Small intestine (tissue), 7 donors: ENCODE measurements around the gene HYLS1. TPM values are rescaled to one million over a fixed set of nuclear protein-coding genes. Genes with fewer than 3 reads are reported as not detected.

Experiments
- DNase-seq, 2 donors: peaks; one replicate each; pipeline versions ENCODE4 v3.0.0 to v3.0.0-alpha.2; 2013
- FAIRE-seq: peaks from 2 replicates; lab custom pipeline; 2012; peaks lifted over from hg19 to GRCh38; lab: Jason Lieb, UNC
- H3K27ac ChIP-seq, 3 donors: one replicate each; pipeline ENCODE4 v1.5.1; 2013; ENCODE audit warnings: low read length in 2 of 3, mild to moderate bottlenecking in 2 of 3, control low read depth in 1 of 3, inconsistent platforms in 1 of 3, low read depth in 1 of 3, moderate library complexity in 1 of 3
- H3K27me3 ChIP-seq, 3 donors: one replicate each; pipeline ENCODE4 v1.6.1; 2013; ENCODE audit warnings: low read length in 3 of 3, inconsistent platforms in 1 of 3; ENCODE audit not compliant: control insufficient read depth in 3 of 3, insufficient read depth in 3 of 3
- H3K36me3 ChIP-seq, 3 donors: one replicate each; pipeline ENCODE4 v1.6.1; 2013; ENCODE audit warnings: low read length in 3 of 3, inconsistent platforms in 1 of 3, low read depth in 1 of 3, mild to moderate bottlenecking in 1 of 3, moderate library complexity in 1 of 3; ENCODE audit not compliant: control insufficient read depth in 3 of 3, insufficient read depth in 2 of 3
- H3K4me1 ChIP-seq, 3 donors: one replicate each; pipeline ENCODE4 v1.6.1; 2013; ENCODE audit warnings: low read length in 2 of 3, inconsistent platforms in 1 of 3, low read depth in 1 of 3, mild to moderate bottlenecking in 1 of 3, moderate library complexity in 1 of 3; ENCODE audit not compliant: control insufficient read depth in 3 of 3, insufficient read depth in 2 of 3
- H3K4me3 ChIP-seq, 3 donors: one replicate each; pipeline ENCODE4 v1.5.1; 2013; ENCODE audit warnings: low read length in 3 of 3, control low read depth in 1 of 3, inconsistent platforms in 1 of 3, low read depth in 1 of 3, mild to moderate bottlenecking in 1 of 3, moderate library complexity in 1 of 3
- H3K9me3 ChIP-seq, 2 donors: one replicate each; pipeline ENCODE4 v1.6.1; 2013; ENCODE audit warnings: low read depth in 1 of 2, low read length in 1 of 2; ENCODE audit not compliant: control insufficient read depth in 2 of 2, insufficient read depth in 1 of 2
- WGBS, 3 donors: extraction: QIAGEN DNeasy Blood & Tissue Kit; methylation state at CpG; one replicate each; pipeline ENCODE4 v1.1.7; 2013; 5-methylcytosine and 5-hydroxymethylcytosine counted together
- polyA plus RNA-seq, 4 donors: library from polyadenylated mRNA; stranded (reverse) in 3 of 4; unstranded in 1 of 4; fragments of 200-250 nt in 3 of 4; fragments of 120-200 nt in 1 of 4; gene quantifications; one replicate each; pipeline versions ENCODE4 v1.2.1 to v1.2.3, GENCODE V29; 2013
- donor health status: healthy with polysubstance abuse.
- donor health status: control.
- donor health status: control.
- donor health status: Bipolar disorder and iron deficiency.
- donor health status: healthy.

The HYLS1 gene
- polyA plus RNA-seq, 4 donors: 4.3 to 7.4 (median 5.5) TPM

DNA sequence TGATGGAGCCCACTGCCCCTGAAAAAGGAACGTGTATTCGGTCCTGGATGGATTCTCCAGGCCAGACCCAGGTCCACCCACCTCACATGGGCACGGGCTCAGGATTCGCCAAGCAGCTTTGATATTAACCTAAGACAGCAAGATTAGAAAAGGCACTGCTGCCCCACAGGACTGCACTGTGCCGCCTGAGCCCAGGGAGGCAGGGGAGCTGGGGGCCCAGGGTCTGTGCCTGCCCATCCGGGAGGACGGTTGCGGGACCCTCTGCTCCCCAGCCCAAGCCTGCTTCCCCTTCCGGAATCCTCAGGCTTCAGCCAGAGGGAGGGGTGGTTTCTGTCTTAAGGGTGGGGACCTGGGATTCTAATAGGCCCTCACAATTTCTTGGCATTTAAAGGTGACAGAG is 44.8 kb downstream of the HYLS1 start:
- no peak for DNase-seq
- Histone ChIP-seq H3K4me3 (no peak overlapping the region), H3K27me3 (peaks cover 0 to 6% (median 0%) of the 10 kb centered on the region in 3 donors), H3K27ac (no peak overlapping the region), H3K4me1 (no peaks in the 10 kb centered on the region), H3K36me3 (no peaks in the 10 kb centered on the region), H3K9me3 (no peaks in the 10 kb centered on the region)
- FAIRE-seq: no peak
- WGBS, 3 donors: 80 to 87% (median 81%) methylated on average over 9 of the region's 9 CpGs

DNA sequence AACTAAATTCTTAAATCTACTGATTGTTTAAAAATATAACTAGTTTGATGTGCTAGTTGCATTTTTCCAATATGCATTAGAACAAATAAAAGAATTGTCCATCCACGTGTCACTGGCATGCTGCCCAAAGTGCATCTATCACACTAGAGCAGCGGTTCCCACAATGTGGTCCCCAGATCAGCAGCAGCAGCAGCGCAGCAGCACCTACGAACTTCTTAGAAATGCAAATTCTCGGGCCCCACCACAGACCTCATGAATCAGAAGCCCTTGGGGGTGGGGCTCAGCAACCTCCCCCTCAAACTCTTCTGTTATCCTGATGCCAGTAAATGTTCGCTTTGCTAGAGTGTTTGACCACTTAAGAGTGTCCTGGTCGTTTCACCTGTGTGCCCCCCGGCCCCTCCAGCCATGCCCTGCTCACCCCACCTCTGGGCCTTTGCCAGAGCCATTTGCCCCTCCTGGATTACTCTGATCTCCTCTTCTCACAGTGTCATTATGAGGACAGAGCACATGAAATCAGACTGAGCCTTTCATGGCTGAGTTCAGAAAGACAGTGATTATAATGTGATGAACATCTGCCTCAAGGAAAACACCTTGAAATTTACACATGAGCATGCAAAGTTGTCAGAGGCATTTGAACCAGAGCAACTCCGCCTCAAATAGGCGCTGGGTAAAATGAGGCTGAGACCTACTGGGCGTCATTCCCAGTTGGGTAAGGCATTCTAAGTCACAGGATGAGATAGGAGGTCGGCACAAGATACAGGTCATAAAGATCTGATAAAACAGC is 45.8 kb downstream of the HYLS1 start:
- no peak for FAIRE-seq
- Histone ChIP-seq H3K36me3 (no peaks in the 10 kb centered on the region), H3K4me1 (no peaks in the 10 kb centered on the region), H3K4me3 (no peak overlapping the region), H3K9me3 (no peaks in the 10 kb centered on the region), H3K27me3 (peaks cover 0 to 6% (median 0%) of the 10 kb centered on the region in 3 donors), H3K27ac (no peak overlapping the region)
- WGBS, 3 donors: 61 to 69% (median 67%) methylated on average over 12 of the region's 12 CpGs
- no peak for DNase-seq

DNA sequence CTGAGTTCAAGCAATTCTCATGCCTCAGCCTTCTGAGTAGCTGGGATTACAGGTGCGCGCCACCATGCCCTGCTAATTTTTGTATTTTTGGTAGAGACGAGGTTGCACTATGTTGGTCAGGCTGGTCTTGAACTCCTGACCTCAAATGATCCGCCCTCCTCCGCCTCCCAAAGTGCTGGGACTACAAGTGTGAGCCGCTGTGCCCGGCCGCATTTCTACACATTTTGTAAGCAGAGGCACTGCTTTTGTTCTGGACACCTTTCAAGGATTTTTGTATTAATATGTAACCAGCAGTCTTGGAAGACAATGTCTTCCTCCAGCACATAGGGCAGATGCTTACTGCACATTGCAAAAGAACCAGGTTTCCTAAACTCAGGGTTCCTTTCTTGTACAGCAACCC is 47.0 kb downstream of the HYLS1 start:
- H3K27me3 ChIP-seq: peaks cover 0 to 6% (median 0%) of the 10 kb centered on the region in 3 donors
- no peaks in the 10 kb centered on the region for H3K4me1 ChIP-seq
- 88 to 94% (median 90%) methylated on average over 8 of the region's 8 CpGs for WGBS, 3 donors
- no peaks in the 10 kb centered on the region for H3K36me3 ChIP-seq
- H3K9me3 ChIP-seq: no peaks in the 10 kb centered on the region
- no peak overlapping the region for H3K4me3 ChIP-seq
- DNase-seq (no peak), FAIRE-seq (no peak)
- no peak overlapping the region for H3K27ac ChIP-seq

DNA sequence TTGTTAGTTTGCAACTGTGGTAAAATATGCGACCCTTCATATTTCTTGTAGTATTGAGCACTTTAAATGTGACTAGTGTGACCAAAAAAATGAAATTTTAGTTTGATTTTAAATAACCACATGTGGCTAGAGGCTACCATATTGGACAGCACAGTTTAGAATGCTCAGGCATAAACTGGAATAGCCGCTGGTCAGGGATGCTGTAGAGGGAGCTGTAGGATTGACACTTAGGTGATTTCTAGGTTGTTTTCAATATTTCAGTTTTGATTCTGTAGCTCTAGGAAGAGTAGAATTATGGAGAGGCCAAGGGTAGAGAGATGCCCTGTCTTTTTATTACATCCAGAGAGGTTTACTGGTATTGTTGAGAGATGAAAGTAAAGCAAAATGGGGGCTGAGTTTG is 47.6 kb downstream of the HYLS1 start:
- no peak for FAIRE-seq
- Histone ChIP-seq H3K4me3 (no peak overlapping the region), H3K9me3 (no peaks in the 10 kb centered on the region), H3K27me3 (peaks cover 0 to 3% (median 0%) of the 10 kb centered on the region in 3 donors), H3K4me1 (no peaks in the 10 kb centered on the region), H3K27ac (no peak overlapping the region), H3K36me3 (no peaks in the 10 kb centered on the region)
- 89 to 96% (median 94%) methylated on average over 2 of the region's 2 CpGs for WGBS, 3 donors
- no peak for DNase-seq

DNA sequence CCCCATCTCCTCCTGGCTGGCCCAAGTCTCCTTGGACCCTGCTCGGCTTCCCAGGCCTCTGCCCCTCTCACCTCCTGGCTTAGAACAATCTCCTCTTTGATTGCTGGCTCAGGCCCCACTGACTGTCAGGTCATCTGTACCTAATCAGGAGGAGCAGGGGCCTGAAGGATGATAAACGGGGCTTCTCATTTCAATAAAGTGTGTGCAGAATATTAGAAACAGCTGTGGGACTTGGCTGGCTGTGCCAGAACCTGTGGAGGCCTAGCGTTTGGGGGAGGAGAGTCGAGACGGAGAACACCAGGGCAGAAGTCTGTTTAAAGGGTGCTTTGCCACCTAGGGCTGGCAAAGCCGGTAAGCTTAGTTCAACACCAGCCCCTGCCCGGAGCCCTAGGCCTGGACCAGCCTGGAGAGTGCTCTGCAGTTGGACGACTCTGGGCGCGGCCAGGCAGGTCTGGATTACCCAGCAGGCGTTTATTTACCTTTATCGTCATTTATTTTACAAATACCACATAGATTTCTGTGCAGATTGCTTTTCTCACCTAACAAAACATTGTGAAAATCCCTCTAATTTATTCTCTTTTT is 48.2 kb downstream of the HYLS1 start:
- Histone ChIP-seq H3K36me3 (no peaks in the 10 kb centered on the region), H3K4me3 (no peak overlapping the region), H3K27ac (no peak overlapping the region), H3K9me3 (no peaks in the 10 kb centered on the region), H3K27me3 (peaks cover 0 to 3% (median 0%) of the 10 kb centered on the region in 3 donors), H3K4me1 (no peaks in the 10 kb centered on the region)
- WGBS, 3 donors: 72 to 80% (median 77%) methylated on average over 12 of the region's 12 CpGs
- no peak for FAIRE-seq
- no peak for DNase-seq

DNA sequence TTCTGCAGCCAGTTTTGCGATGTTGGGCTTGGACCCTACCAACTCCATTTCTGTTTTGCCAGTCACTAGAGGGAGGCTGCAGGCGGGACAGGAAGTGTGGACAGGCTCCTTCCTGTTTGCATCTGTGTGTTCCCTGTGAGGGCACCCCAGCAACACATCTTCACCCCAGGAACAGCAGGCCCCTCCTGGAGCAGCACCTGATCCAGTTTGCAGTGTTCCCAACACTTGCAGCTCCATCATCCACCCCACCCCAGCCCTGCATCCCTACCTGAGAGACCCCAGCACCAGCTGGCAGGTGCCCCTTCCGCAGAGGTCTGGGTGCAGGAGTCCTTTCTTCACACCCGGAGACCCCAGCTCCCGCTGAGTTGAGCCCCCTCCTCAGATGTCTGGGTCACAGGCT is 51.0 kb downstream of the HYLS1 start:
- no peaks in the 10 kb centered on the region for H3K36me3 ChIP-seq
- FAIRE-seq (no peak), DNase-seq (no peak)

DNA sequence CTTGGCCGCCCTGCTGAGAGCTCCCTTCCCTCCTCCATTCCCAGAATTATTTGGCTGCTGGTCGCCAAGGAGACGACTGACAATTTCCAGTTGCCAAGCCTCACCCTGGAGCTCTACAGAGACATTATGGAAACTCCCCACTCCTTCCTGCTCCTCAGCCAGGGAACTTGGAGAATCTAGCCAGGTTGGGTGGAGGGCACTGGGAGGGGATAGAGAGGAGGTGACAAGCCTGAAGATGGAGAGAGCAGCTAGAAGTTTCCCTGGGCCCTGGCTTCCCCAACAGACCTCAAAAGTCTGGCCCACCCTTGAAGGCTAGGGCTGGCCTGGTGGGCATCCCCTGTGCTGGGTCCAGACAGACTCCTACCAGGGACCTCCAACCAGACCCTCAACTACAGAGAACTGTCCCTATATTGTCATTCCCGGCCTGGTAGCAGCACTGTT is 51.6 kb downstream of the HYLS1 start:
- WGBS, 3 donors: 67 to 80% (median 77%) methylated on average over 4 of the region's 4 CpGs
- FAIRE-seq: no peak

More for the DNA sequence above, 51.0 kb downstream of the HYLS1 start:
- 89 to 93% (median 91%) methylated on average over 5 of the region's 5 CpGs for WGBS, 3 donors
- H3K27me3 ChIP-seq: no peaks in the 10 kb centered on the region
- H3K4me3 ChIP-seq: no peak overlapping the region
- no peaks in the 10 kb centered on the region for H3K9me3 ChIP-seq
- no peak overlapping the region for H3K27ac ChIP-seq
- H3K4me1 ChIP-seq: peaks cover 0 to 5% (median 0%) of the 10 kb centered on the region in 3 donors

DNA sequence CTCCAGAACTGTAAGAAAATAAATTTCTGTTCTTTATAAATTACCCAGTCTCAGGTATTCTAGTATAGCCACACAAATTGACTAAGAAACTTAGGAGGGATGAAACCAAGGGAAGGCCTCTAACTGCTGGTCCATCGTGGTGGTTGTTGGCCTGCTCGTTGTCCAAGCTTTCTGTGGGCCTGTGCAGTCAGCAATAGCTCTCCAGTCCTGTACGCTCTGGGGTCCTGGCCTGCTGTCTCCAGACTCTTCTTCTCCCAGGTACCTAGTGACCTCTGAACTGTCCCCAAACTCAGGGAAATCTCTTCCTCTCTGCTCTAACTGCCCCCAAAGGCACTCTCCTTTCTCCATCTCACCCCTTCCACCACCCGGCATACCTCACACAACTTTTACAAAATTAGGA is 52.7 kb downstream of the HYLS1 start:
- no peaks in the 10 kb centered on the region for H3K27me3 ChIP-seq
- H3K4me1 ChIP-seq: peaks cover 0 to 5% (median 0%) of the 10 kb centered on the region in 3 donors
- FAIRE-seq (no peak), DNase-seq (no peak)
- H3K27ac ChIP-seq: no peak overlapping the region
- H3K4me3 ChIP-seq: no peak overlapping the region
- WGBS, 3 donors: 90 to 93% (median 92%) methylated on average over 4 of the region's 4 CpGs
- no peaks in the 10 kb centered on the region for H3K9me3 ChIP-seq
- H3K36me3 ChIP-seq: no peaks in the 10 kb centered on the region

More for the DNA sequence above, 51.6 kb downstream of the HYLS1 start:
- H3K9me3 ChIP-seq: no peaks in the 10 kb centered on the region
- no peak overlapping the region for H3K4me3 ChIP-seq
- no peak overlapping the region for H3K27ac ChIP-seq
- no peak for DNase-seq
- no peaks in the 10 kb centered on the region for H3K27me3 ChIP-seq
- H3K4me1 ChIP-seq: peaks cover 0 to 5% (median 0%) of the 10 kb centered on the region in 3 donors
- H3K36me3 ChIP-seq: no peaks in the 10 kb centered on the region
